IPS DF 19.7 (cell line): ENCODE data around the gene KIF22.
A peak's percentile ranks its signal among the peaks of the same experiment; 100 is the strongest.

Source experiments
- DNase-seq: peaks from one replicate; pipeline ENCODE4 v3.0.0-alpha.2; 2013; ENCODE audit warnings: low read depth, low spot score

Gene KIF22

GRCh38 chr16:29841631-29842030 lies 51.1 kb downstream of the KIF22 start:
- DNase-seq = no peak

DNA sequence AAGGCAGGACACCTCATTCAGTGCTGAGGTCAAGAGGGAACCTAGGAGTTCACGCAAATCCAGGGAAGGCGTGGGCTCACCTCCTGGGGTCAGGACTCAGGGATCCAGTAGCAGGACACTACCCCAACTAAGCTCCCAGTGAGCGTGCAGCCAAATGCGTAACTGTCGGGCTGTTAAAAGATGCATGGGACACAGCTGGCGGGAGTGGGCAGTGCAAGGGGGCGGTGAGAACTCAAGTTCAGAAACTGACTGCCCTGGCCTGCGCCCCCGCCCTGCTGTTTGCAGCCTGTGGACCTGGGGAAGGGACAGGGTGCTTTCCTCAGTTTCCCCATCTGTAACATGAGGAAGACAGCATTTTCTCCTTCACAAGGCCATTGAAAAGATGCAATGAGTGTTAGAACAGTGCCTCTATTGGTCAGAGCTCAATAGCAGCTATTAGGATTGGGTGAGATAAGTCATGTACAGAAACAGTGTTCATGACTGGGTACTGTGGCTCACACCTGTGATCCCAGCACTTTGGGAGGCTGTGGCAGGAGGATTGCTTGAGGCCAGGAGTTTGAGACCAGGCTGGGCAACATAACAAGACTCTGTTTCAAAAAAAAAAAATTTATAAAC lies 52.3 kb downstream of the KIF22 start:
- DNase-seq = no peak

GRCh38 chr16:29843931-29844330 lies 53.4 kb downstream of the KIF22 start:
- no peak for DNase-seq

GRCh38 chr16:29844575-29845331 lies 54.2 kb downstream of the KIF22 start:
- no peak for DNase-seq

GRCh38 chr16:29845656-29846055 lies 55.1 kb downstream of the KIF22 start:
- no peak for DNase-seq

DNA sequence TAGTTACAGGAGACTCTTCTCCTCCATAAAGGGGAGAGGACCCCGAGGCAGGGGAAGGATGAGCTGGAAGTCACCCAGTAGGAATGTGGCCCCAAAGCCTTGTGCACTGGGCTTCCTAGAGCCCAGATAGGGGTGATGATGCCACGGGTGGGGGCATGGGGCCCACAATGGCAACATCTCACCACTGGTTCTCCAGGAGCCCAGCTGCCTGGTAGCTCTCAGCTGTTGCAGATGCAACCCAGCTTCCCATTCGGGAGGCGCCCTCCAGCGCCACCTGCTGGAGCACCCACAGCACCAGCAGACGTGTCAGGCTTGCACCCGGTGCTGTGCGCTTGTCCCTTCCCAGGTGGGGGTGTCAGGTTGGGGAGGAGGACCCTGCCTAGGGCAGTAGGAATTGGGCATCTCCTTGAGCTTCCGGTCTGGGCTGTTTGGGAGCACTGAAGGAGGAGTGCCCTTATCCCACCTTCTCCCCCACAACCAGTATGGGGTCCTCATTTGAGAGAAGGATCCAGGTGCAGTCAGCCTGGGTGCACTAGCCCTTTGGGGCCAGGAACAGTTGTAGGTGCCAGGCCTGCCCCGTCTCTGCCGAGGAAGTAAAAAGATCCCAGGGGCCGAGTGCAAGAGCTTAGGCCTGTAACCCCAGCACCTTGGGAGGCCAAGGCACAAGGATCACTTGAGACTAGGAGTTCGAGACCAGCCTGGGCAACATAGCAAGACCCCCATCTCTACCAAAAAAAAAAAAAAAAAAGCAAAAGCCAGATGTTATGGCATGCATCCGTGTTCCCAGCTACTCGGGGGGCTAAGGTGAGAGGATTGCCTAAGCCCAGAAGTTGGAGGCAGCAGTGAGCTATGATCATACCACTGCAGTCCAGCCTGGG lies 58.1 kb downstream of the KIF22 start:
- DNase-seq = peak; percentile 30

DNA sequence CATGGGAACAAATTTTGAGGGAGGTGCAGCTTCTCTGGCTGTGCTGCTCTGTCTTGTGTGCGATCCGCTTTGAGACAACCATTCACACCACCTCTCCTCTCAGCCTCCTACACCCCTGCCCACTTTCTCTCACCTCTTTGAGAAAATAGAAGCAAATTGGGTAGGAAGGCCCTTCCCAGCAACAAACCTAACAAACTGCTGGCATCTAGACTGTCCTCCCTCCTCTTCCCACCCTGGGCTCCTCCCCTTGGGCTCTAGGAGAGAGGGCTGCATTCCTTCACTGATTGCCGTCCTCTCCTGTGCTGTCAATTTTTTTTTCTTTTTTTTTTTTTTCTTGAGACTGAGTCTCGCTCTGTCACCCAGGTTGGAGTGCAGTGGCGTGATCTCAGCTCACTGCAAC lies 59.0 kb downstream of the KIF22 start:
- no peak for DNase-seq

GRCh38 chr16:29850998-29851397 lies 60.4 kb downstream of the KIF22 start:
- DNase-seq = no peak

DNA sequence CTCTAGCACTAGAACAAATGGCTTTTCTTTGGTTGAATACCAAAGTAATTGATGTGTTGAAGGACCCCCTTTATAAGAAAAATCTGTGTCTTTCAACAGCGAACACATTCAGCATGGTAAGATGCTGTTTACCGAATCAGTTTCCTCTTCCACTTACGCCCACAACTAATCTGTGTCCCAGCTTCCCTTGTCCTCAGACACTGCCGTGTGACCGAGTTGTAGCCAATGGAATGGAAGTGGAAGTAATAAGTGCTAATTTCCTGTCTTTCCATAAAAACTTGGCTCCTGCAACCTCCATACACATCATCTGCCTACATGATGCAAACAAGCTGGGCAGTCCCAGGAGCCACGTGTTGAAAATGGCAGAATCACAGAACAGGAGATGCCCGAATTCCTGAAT lies 62.1 kb downstream of the KIF22 start:
- no peak for DNase-seq

- no peak for DNase-seq
Measured at GRCh38 chr16:29854520-29855100, 64.1 kb downstream of the KIF22 start.
